HepG2 (cell line): ENCODE results near the gene RUSF1. TPM values are rescaled to one million over a fixed set of nuclear protein-coding genes. Genes with fewer than 3 reads are reported as not detected.

Experiments
- CC2D1A ChIP-seq: sonication (generic); formaldehyde crosslinking; IDR thresholded peaks from 2 replicates; pipeline ENCODE4 v1.8.1; 2023; ENCODE audit warnings: mild to moderate bottlenecking, missing genetic modification reagents
- ERF ChIP-seq: IDR thresholded peaks from 2 replicates; pipeline ENCODE4 v1.6.1; 2018; ENCODE audit warnings: missing biosample characterization, missing genetic modification reagents
- GTF2F1 ChIP-seq: fragments of 150-350 bp; IDR thresholded peaks from 2 replicates; pipeline ENCODE4 v1.6.1; 2014; ENCODE audit warnings: low read length
- MXD4 ChIP-seq: IDR thresholded peaks from 2 replicates; pipeline ENCODE4 v1.6.1; 2016; ENCODE audit warnings: mild to moderate bottlenecking, missing biosample characterization, missing genetic modification reagents
- PCBP1 ChIP-seq: fragments of 200-400 bp; formaldehyde crosslinking; IDR thresholded peaks from 2 replicates; pipeline ENCODE4 v1.6.1; 2017; ENCODE audit warnings: mild to moderate bottlenecking, low read depth, low read length, borderline replicate concordance
- RFXANK ChIP-seq: IDR thresholded peaks from 2 replicates; pipeline ENCODE4 v1.6.1; 2016
- ZNF143 ChIP-seq: sonication (generic); formaldehyde crosslinking; IDR thresholded peaks from 2 replicates; pipeline ENCODE4 v1.4.0; 2020; ENCODE audit warnings: missing genetic modification reagents
- ZNF20 ChIP-seq: sonication (generic); formaldehyde crosslinking; IDR thresholded peaks from 2 replicates; pipeline ENCODE4 v1.4.0; 2020; ENCODE audit warnings: mild to moderate bottlenecking, moderate library complexity, missing genetic modification reagents
- ZNF232 ChIP-seq: sonication (generic); formaldehyde crosslinking; IDR thresholded peaks from 2 replicates; pipeline ENCODE4 v1.4.0; 2020; ENCODE audit warnings: missing genetic modification reagents, borderline replicate concordance
- ZNF296 ChIP-seq: sonication (generic); formaldehyde crosslinking; conservative IDR thresholded peaks from 2 replicates; pipeline ENCODE4 v1.5.0; 2020; ENCODE audit warnings: mild to moderate bottlenecking, missing genetic modification reagents
- ZNF44 ChIP-seq: sonication (generic); formaldehyde crosslinking; IDR thresholded peaks from 2 replicates; pipeline ENCODE4 v1.5.1; 2020; ENCODE audit warnings: mild to moderate bottlenecking, missing genetic modification reagents
- ZNF572 ChIP-seq: sonication (generic); formaldehyde crosslinking; IDR thresholded peaks from 2 replicates; pipeline ENCODE4 v1.5.1; 2020; ENCODE audit warnings: mild to moderate bottlenecking, missing genetic modification reagents
- ZNF609 ChIP-seq: sonication (generic); formaldehyde crosslinking; IDR thresholded peaks from 2 replicates; pipeline ENCODE4 v1.4.0; 2020; ENCODE audit warnings: mild to moderate bottlenecking, missing genetic modification reagents, borderline replicate concordance
- ZNF746 ChIP-seq: sonication (generic); formaldehyde crosslinking; IDR thresholded peaks from 2 replicates; pipeline ENCODE4 v1.8.0; 2022; ENCODE audit warnings: mild to moderate bottlenecking, missing genetic modification reagents
- ZSCAN22 ChIP-seq: sonication (generic); formaldehyde crosslinking; IDR thresholded peaks from 2 replicates; pipeline ENCODE4 v1.4.0; 2020; ENCODE audit warnings: mild to moderate bottlenecking, missing genetic modification reagents
- polyA plus RNA-seq, 8 experiments: library from polyadenylated mRNA; depleted of rRNA in 3 of 8; stranded (reverse) in 7 of 8; unstranded in 1 of 8; fragments of >200 nt; fragmentation: Illumina TruSeq in 4 of 8; extraction: Trizol in 4 of 8; gene quantifications; 2 replicates each; pipeline versions ENCODE4 v1.2.1 to v1.2.3, GENCODE V29; 2011 to 2016; ENCODE audit warnings: low read depth in 4 of 8, missing spikeins in 1 of 8, mixed read lengths in 1 of 8; ENCODE audit not compliant: insufficient read depth in 1 of 8
- total RNA-seq, 5 experiments: library from RNA; depleted of rRNA; stranded (reverse); fragments of >200 nt; fragmentation: Illumina TruSeq; extraction: Trizol; gene quantifications; 2 replicates each; pipeline ENCODE4 v1.2.3, GENCODE V29; 2016; ENCODE audit warnings: low read depth in 1 of 5
- TF ChIP-seq, protein P1 (sequence below): sonication (generic); formaldehyde crosslinking; IDR thresholded peaks from 2 replicates; pipeline ENCODE4 v1.9.0; 2021; ENCODE audit warnings: missing genetic modification reagents, mild to moderate bottlenecking, borderline replicate concordance
- TF ChIP-seq, protein P2 (sequence below): sonication (generic); formaldehyde crosslinking; IDR thresholded peaks from 2 replicates; pipeline ENCODE4 v1.8.1; 2022; ENCODE audit warnings: mild to moderate bottlenecking, missing genetic modification reagents
- TF ChIP-seq, protein P3 (sequence below): sonication (generic); formaldehyde crosslinking; conservative IDR thresholded peaks from 2 replicates; pipeline ENCODE4 v1.4.0; 2020; ENCODE audit warnings: mild to moderate bottlenecking, missing genetic modification reagents, moderate library complexity

The RUSF1 gene
- total and polyA plus RNA-seq, 2 of the 13 experiments (the other 11 are each of a cell fraction or from before 2014, with no cell fraction given): 40.8 to 50.2 TPM

DNA sequence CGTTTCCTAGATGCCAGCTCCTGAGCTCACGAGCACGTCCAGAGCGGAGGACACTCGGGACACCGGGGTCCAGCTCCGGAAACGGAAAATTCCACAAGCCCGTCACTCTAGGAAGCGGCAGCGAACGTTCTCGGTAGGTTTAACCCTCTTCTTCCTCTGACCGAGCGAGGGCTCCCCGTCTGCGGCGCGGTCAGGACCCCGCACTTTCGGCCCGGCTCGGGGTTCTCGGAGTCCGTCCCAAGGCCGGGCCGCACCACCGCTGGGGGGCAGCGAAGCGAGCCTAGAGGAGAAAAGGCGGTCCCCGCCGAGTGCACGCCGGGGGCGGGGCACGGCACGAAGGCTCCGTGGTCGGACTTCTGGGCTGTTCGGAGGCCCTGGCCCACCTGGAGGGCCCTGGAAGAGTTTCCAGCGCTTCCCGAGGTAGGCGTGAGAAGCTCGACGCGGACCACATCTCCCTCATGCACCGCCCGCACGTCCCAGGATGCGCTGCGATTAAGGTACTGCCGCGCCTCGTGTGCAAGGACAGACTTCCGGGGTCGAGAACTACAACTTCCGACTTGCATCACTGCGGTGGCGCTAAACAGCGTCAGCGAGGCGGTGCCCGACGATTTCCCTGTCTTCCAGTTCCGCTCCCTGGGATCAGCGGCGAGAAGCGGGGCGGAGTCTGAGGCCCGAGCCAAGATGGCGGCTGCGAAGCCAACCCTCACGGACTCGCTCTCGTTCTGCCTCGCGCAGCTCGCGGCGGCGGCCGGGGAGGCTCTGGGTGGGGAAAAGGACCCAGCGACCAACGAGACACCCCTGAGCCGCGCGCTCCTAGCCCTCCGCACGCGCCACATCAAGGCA lies 49.1 kb downstream of the RUSF1 start, which contains the start of gene ARMC5 (continued):
- TF ChIP-seq ZNF143: peak; percentile 98
- 0 out of 2 replicates have a peak, but pooled peaks have one; percentile 27 for TF ChIP-seq CC2D1A (CRISPR knock-in tag)
- peak; percentile 95 for TF ChIP-seq MXD4
- no peak; the same call in 1 of the 2 replicates for TF ChIP-seq RFXANK (CRISPR knock-in tag)
- TF ChIP-seq, protein P1, sequence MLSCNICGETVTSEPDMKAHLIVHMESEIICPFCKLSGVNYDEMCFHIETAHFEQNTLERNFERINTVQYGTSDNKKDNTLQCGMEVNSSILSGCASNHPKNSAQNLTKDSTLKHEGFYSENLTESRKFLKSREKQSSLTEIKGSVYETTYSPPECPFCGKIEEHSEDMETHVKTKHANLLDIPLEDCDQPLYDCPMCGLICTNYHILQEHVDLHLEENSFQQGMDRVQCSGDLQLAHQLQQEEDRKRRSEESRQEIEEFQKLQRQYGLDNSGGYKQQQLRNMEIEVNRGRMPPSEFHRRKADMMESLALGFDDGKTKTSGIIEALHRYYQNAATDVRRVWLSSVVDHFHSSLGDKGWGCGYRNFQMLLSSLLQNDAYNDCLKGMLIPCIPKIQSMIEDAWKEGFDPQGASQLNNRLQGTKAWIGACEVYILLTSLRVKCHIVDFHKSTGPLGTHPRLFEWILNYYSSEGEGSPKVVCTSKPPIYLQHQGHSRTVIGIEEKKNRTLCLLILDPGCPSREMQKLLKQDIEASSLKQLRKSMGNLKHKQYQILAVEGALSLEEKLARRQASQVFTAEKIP: no peak
- TF ChIP-seq, protein P2, sequence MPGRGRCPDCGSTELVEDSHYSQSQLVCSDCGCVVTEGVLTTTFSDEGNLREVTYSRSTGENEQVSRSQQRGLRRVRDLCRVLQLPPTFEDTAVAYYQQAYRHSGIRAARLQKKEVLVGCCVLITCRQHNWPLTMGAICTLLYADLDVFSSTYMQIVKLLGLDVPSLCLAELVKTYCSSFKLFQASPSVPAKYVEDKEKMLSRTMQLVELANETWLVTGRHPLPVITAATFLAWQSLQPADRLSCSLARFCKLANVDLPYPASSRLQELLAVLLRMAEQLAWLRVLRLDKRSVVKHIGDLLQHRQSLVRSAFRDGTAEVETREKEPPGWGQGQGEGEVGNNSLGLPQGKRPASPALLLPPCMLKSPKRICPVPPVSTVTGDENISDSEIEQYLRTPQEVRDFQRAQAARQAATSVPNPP (CRISPR knock-in tag): peak; percentile 80; the same call in 1 of the 2 replicates
- TF ChIP-seq, protein P3, sequence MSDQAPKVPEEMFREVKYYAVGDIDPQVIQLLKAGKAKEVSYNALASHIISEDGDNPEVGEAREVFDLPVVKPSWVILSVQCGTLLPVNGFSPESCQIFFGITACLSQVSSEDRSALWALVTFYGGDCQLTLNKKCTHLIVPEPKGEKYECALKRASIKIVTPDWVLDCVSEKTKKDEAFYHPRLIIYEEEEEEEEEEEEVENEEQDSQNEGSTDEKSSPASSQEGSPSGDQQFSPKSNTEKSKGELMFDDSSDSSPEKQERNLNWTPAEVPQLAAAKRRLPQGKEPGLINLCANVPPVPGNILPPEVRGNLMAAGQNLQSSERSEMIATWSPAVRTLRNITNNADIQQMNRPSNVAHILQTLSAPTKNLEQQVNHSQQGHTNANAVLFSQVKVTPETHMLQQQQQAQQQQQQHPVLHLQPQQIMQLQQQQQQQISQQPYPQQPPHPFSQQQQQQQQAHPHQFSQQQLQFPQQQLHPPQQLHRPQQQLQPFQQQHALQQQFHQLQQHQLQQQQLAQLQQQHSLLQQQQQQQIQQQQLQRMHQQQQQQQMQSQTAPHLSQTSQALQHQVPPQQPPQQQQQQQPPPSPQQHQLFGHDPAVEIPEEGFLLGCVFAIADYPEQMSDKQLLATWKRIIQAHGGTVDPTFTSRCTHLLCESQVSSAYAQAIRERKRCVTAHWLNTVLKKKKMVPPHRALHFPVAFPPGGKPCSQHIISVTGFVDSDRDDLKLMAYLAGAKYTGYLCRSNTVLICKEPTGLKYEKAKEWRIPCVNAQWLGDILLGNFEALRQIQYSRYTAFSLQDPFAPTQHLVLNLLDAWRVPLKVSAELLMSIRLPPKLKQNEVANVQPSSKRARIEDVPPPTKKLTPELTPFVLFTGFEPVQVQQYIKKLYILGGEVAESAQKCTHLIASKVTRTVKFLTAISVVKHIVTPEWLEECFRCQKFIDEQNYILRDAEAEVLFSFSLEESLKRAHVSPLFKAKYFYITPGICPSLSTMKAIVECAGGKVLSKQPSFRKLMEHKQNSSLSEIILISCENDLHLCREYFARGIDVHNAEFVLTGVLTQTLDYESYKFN (CRISPR knock-in tag): no peak; the same call in 1 of the 2 replicates
- TF ChIP-seq ZSCAN22 (CRISPR knock-in tag): no peak
- TF ChIP-seq ZNF44 (CRISPR knock-in tag): peak; percentile 93
- peak; percentile 17; the same call in 1 of the 2 replicates for TF ChIP-seq PCBP1
- peak; percentile 76; the same call in 1 of the 2 replicates for TF ChIP-seq ZNF609 (CRISPR knock-in tag)
- peak; percentile 90; the same call in 1 of the 2 replicates for TF ChIP-seq ERF (CRISPR knock-in tag)
- TF ChIP-seq ZNF572 (CRISPR knock-in tag): no peak
- TF ChIP-seq ZNF296: no peak
- no peak for TF ChIP-seq GTF2F1
- TF ChIP-seq ZNF20: no peak
- no peak for TF ChIP-seq ZNF746 (CRISPR knock-in tag)
- peak; percentile 97 for TF ChIP-seq ZNF232
